ENCODE results near the gene MROH7.

DNA sequence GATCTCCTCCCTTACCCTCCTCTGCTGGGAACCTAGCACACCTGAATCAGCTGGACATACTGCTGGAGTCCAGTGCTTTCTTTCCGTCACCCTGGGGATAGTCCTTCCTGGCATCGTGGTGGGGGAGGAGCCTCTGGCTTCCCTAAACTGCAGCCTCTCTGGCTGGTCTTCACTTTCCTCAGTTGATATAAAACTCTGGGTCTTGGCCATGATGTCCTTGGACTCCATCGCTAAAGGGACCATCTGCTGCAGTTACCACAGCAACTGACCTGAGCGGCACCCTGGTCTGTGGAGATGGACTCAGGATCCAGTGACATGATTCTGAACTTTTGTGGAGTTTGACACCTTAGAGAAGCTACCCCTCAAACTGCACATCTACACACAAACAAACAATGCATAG lies 99.9 kb downstream of the MROH7 start:
- TF ChIP-seq, protein P1, sequence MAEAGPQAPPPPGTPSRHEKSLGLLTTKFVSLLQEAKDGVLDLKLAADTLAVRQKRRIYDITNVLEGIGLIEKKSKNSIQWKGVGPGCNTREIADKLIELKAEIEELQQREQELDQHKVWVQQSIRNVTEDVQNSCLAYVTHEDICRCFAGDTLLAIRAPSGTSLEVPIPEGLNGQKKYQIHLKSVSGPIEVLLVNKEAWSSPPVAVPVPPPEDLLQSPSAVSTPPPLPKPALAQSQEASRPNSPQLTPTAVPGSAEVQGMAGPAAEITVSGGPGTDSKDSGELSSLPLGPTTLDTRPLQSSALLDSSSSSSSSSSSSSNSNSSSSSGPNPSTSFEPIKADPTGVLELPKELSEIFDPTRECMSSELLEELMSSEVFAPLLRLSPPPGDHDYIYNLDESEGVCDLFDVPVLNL (CRISPR knock-in tag; IDR thresholded peaks at IDR 0.05; ENCODE audit: borderline replicate concordance, low read depth), result no peak
- TF ChIP-seq, protein P2, sequence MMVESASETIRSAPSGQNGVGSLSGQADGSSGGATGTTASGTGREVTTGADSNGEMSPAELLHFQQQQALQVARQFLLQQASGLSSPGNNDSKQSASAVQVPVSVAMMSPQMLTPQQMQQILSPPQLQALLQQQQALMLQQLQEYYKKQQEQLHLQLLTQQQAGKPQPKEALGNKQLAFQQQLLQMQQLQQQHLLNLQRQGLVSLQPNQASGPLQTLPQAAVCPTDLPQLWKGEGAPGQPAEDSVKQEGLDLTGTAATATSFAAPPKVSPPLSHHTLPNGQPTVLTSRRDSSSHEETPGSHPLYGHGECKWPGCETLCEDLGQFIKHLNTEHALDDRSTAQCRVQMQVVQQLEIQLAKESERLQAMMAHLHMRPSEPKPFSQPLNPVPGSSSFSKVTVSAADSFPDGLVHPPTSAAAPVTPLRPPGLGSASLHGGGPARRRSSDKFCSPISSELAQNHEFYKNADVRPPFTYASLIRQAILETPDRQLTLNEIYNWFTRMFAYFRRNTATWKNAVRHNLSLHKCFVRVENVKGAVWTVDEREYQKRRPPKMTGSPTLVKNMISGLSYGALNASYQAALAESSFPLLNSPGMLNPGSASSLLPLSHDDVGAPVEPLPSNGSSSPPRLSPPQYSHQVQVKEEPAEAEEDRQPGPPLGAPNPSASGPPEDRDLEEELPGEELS (CRISPR knock-in tag; IDR thresholded peaks at IDR 0.05), result no peak
- TF ChIP-seq ZBTB21 (CRISPR knock-in tag; IDR thresholded peaks at IDR 0.05; ENCODE audit: borderline replicate concordance) (no peak), CREB1 (CRISPR knock-in tag; IDR thresholded peaks at IDR 0.05) (no peak), NFYB (CRISPR knock-in tag; conservative IDR thresholded peaks at IDR 0.05; ENCODE audit: low read depth) (no peak), TEAD4 (CRISPR knock-in tag; IDR thresholded peaks at IDR 0.05) (no peak)

Data from WTC11 (cell line).